Left lung (tissue), 10 donors: ENCODE results near the gene MYCBP. TPM values are rescaled to one million over a fixed set of nuclear protein-coding genes. Genes with fewer than 3 reads are reported as not detected.

ENCODE experiments used
- ATAC-seq: fragments of 200-7000 bp; cut with Tn5 transposase; one replicate; pipeline ENCODE4 v1.9.1; 2020; ENCODE audit warnings: moderate library complexity
- DNase-seq, 4 donors: peaks; one replicate each; pipeline ENCODE4 v3.0.0-alpha.2; 2013 to 2020
- H3K27ac ChIP-seq, 2 donors: fragments of 200-600 bp; sonication (generic) in 1 of 2; one replicate each; pipeline versions ENCODE4 v1.5.0 to v1.8.0; 2020 to 2021
- H3K27me3 ChIP-seq, 2 donors: fragments of 200-600 bp; sonication (generic) in 1 of 2; one replicate each; pipeline versions ENCODE4 v1.5.0 to v1.8.0; 2020 to 2021
- H3K36me3 ChIP-seq, 2 donors: fragments of 200-600 bp; sonication (generic) in 1 of 2; one replicate each; pipeline versions ENCODE4 v1.5.0 to v1.8.0; 2020 to 2021
- H3K4me1 ChIP-seq, 2 donors: fragments of 200-600 bp; one replicate each; pipeline ENCODE4 v1.8.0; 2021
- H3K4me3 ChIP-seq, 2 donors: fragments of 200-600 bp; sonication (generic) in 1 of 2; one replicate each; pipeline versions ENCODE4 v1.5.0 to v1.8.0; 2020 to 2021; ENCODE audit warnings: mild to moderate bottlenecking in 1 of 2
- H3K9me3 ChIP-seq, 2 donors: fragments of 200-600 bp; sonication (generic) in 1 of 2; one replicate each; pipeline versions ENCODE4 v1.5.0 to v1.8.0; 2020 to 2021
- CTCF ChIP-seq, 2 donors: fragments of 200-600 bp; sonication (generic) in 1 of 2; IDR thresholded peaks; one replicate each; pipeline versions ENCODE4 v1.5.0 to v1.8.0; 2021; ENCODE audit warnings: antibody characterized with exemption in 2 of 2
- intact Hi-C, 2 donors: fragments of 100-400 bp; cut with DNase I; formaldehyde crosslinking; loops; one replicate each; pipeline versions ENCODE4 v1.11.2 to v1.14.2; 2022
- polyA plus RNA-seq, 6 donors: library from polyadenylated mRNA; unstranded; fragments of 120-200 nt; gene quantifications; one replicate each; pipeline ENCODE4 v1.2.1, GENCODE V29; 2013; ENCODE audit not compliant: insufficient read length in 6 of 6
- total RNA-seq, 2 donors: library from RNA; stranded (reverse); fragmentation: NEBNext Ultra II Directional; extraction: Animal tissue kit (Norgen Biotek cat#: 25700); gene quantifications; one replicate each; pipeline ENCODE4 v1.2.1, GENCODE V29; 2021
- donor health status: DM: no; HTN: yes; CAD: no.
- donor health status: DM: no; HTN: no; CAD: no.

MYCBP gene
- total and polyA plus RNA-seq, 8 donors, result 16.1 to 29.7 (median 22.5) TPM

GRCh38 chr1:38870996-38871395 lies 2.2 kb downstream of the MYCBP start:
- no peak for TF ChIP-seq CTCF (IDR thresholded peaks at IDR 0.05)
- no peak overlapping the region for H3K27ac ChIP-seq
- no peak overlapping the region for H3K4me3 ChIP-seq
- H3K27me3 ChIP-seq, result no peaks in the 10 kb centered on the region
- ATAC-seq (no peak), DNase-seq (no peak)
- H3K4me1 ChIP-seq, result peaks cover 4 to 32% of the 10 kb centered on the region in 2 donors
- H3K36me3 ChIP-seq, result peaks cover 0 to 5% of the 10 kb centered on the region in 2 donors
- intact Hi-C loops, result loop anchor here in 1 of 2 donors (10.0 kb wide), 1 partner anchor 214 kb away; no protein-coding TSS in a partner anchor
- no peaks in the 10 kb centered on the region for H3K9me3 ChIP-seq

- no peak for DNase-seq
- TF ChIP-seq CTCF (IDR thresholded peaks at IDR 0.05), result no peak
- H3K27ac ChIP-seq, result no peak overlapping the region
- no peaks in the 10 kb centered on the region for H3K9me3 ChIP-seq
- no peaks in the 10 kb centered on the region for H3K27me3 ChIP-seq
- intact Hi-C loops, result no loop called here
- no peak for ATAC-seq
- no peak overlapping the region for H3K4me3 ChIP-seq
- peaks cover 0 to 31% of the 10 kb centered on the region in 2 donors for H3K4me1 ChIP-seq
- peaks cover 0 to 30% of the 10 kb centered on the region in 2 donors for H3K36me3 ChIP-seq
Observed at GRCh38 chr1:38867208-38867607, 5.9 kb downstream of the MYCBP start.

GRCh38 chr1:38865112-38865715 lies 7.9 kb downstream of the MYCBP start:
- Histone ChIP-seq H3K4me1 (peaks cover 8 to 37% of the 10 kb centered on the region in 2 donors), H3K4me3 (no peak overlapping the region), H3K36me3 (peaks cover 0 to 31% of the 10 kb centered on the region in 2 donors), H3K27ac (no peak overlapping the region), H3K27me3 (no peaks in the 10 kb centered on the region), H3K9me3 (no peaks in the 10 kb centered on the region)
- TF ChIP-seq CTCF (IDR thresholded peaks at IDR 0.05), result no peak
- DNase-seq (peak in 1 of 4 donors; percentile 4), ATAC-seq (peak; percentile 48)
- intact Hi-C loops, result no loop called here

GRCh38 chr1:38860454-38860795 lies 12.7 kb downstream of the MYCBP start:
- H3K27ac ChIP-seq, result peak overlapping the region; percentile 75 to 90
- peaks cover 0 to 38% of the 10 kb centered on the region in 2 donors for H3K36me3 ChIP-seq
- DNase-seq, result no peak
- intact Hi-C loops, result no loop called here
- no peak for TF ChIP-seq CTCF (IDR thresholded peaks at IDR 0.05)
- H3K9me3 ChIP-seq, result no peaks in the 10 kb centered on the region
- no peaks in the 10 kb centered on the region for H3K27me3 ChIP-seq
- H3K4me3 ChIP-seq, result peak overlapping the region; percentile 96 to 100
- ATAC-seq, result no peak
- H3K4me1 ChIP-seq, result peaks cover 16 to 66% of the 10 kb centered on the region in 2 donors

- no peaks in the 10 kb centered on the region for H3K27me3 ChIP-seq
- H3K4me1 ChIP-seq, result peaks cover 16 to 66% of the 10 kb centered on the region in 2 donors
- H3K4me3 ChIP-seq, result peak within 1 kb of the TSS; percentile 96 to 100
- no peaks in the 10 kb centered on the region for H3K9me3 ChIP-seq
- no peak for TF ChIP-seq CTCF (IDR thresholded peaks at IDR 0.05)
- peaks cover 0 to 39% of the 10 kb centered on the region in 2 donors for H3K36me3 ChIP-seq
- ATAC-seq, result peak; percentile 96
- intact Hi-C loops, result no loop called here
- peak within 1 kb of the TSS; percentile 89 to 90 for H3K27ac ChIP-seq
- DNase-seq, result peak; percentile 94 to 100 (median 99)
Observed at GRCh38 chr1:38859561-38860453, 13.3 kb downstream of the MYCBP start, which contains the start of gene RRAGC. RRAGC (minus strand) TSS chr1:38859772; CDS start chr1:38859646, 126 bp downstream.
